B cell (primary cell): ENCODE measurements around the gene XYLT1. TPM values are rescaled to one million over a fixed set of nuclear protein-coding genes. Genes with fewer than 3 reads are reported as not detected.
A peak's percentile ranks its signal among the peaks of the same experiment; 100 is the strongest.

Source experiments
- ATAC-seq: fragments of 200-7000 bp; cut with Tn5 transposase; one replicate; pipeline ENCODE4 v1.10.0; 2021; ENCODE audit warnings: low read depth, mild to moderate bottlenecking, moderate number of reproducible peaks, moderate library complexity
- CTCF ChIA-PET: fragments of 350-600 bp; sonication (Branson Sonifier 250); formaldehyde crosslinking; loops from one replicate; lab custom pipeline; 2021; ENCODE audit warnings: antibody characterized with exemption, inconsistent platforms; lab: Charles Lee
- POLR2A ChIA-PET: fragments of 350-600 bp; sonication (Branson Sonifier 250); formaldehyde crosslinking; loops from one replicate; lab custom pipeline; 2021; ENCODE audit warnings: antibody characterized with exemption; lab: Charles Lee
- DNase-seq: peaks from one replicate; pipeline ENCODE4 v3.0.0; 2013
- H2AFZ ChIP-seq: 2 replicates; pipeline ENCODE4 v1.6.1; 2012; ENCODE audit warnings: mild to moderate bottlenecking, low read depth, low read length; ENCODE audit not compliant: insufficient read depth, poor library complexity, severe bottlenecking
- H3K27ac ChIP-seq, 2 donors: 1 replicate in 1 of 2; 2 replicates in 1 of 2; pipeline ENCODE4 v1.5.1; 2012 to 2013; ENCODE audit warnings: low read length in 2 of 2, mild to moderate bottlenecking in 2 of 2, moderate library complexity in 1 of 2
- H3K27me3 ChIP-seq, 4 experiments: fragments of 200-600 bp in 1 of 4; sonication (generic) in 1 of 4; replicated peaks in 1 of 4; 1 replicate in 2 of 4; 2 replicates in 2 of 4; pipeline versions ENCODE4 v1.6.1 to v1.7.0; 2013 to 2016; ENCODE audit warnings: low read length in 3 of 4, mild to moderate bottlenecking in 2 of 4, mixed read lengths in 1 of 4, moderate library complexity in 1 of 4; ENCODE audit not compliant: insufficient read depth in 4 of 4, control insufficient read depth in 3 of 4; ENCODE audit errors: control extremely low read depth in 1 of 4
- H3K36me3 ChIP-seq, 2 experiments: replicated peaks in 1 of 2; 1 replicate in 1 of 2; 2 replicates in 1 of 2; pipeline versions ENCODE4 v1.6.1 to v1.7.1; 2013; ENCODE audit warnings: low read length in 1 of 2; ENCODE audit not compliant: insufficient read depth in 2 of 2, control insufficient read depth in 1 of 2; ENCODE audit errors: control extremely low read depth in 1 of 2, extremely low read depth in 1 of 2
- H3K4me1 ChIP-seq, 2 donors: fragments of 200-600 bp in 1 of 2; sonication (generic) in 1 of 2; 1 replicate in 1 of 2; 2 replicates in 1 of 2; pipeline versions ENCODE4 v1.5.1 to v1.6.1; 2013 to 2017; ENCODE audit warnings: low read length in 2 of 2; ENCODE audit not compliant: control insufficient read depth in 2 of 2, insufficient read depth in 2 of 2
- H3K4me2 ChIP-seq: replicated peaks from 2 replicates; pipeline ENCODE3; 2012; ENCODE audit warnings: mild to moderate bottlenecking, low read depth, low read length; ENCODE audit not compliant: poor library complexity, severe bottlenecking
- H3K4me3 ChIP-seq, 5 experiments: fragments of 200-600 bp in 1 of 5; sonication (generic) in 1 of 5; 1 replicate in 3 of 5; 2 replicates in 2 of 5; pipeline versions ENCODE4 v1.5.1 to v1.7.0; 2011 to 2016; ENCODE audit warnings: low read length in 4 of 5, mild to moderate bottlenecking in 4 of 5, low read depth in 2 of 5, control low read depth in 1 of 5, moderate library complexity in 1 of 5; ENCODE audit not compliant: insufficient read depth in 1 of 5; ENCODE audit errors: control extremely low read depth in 1 of 5, extremely low read depth in 1 of 5
- H3K79me2 ChIP-seq: fragments of 200-600 bp; sonication (generic); one replicate; pipeline ENCODE4 v1.6.0; 2016; ENCODE audit warnings: low read length; ENCODE audit not compliant: control insufficient read depth, insufficient read depth
- H3K9ac ChIP-seq: fragments of 200-600 bp; sonication (generic); 2 replicates; pipeline ENCODE4 v1.6.1; 2017; ENCODE audit warnings: mild to moderate bottlenecking, low read length, moderate library complexity
- H3K9me3 ChIP-seq, 3 donors: one replicate each; pipeline versions ENCODE4 v1.6.1 to v1.7.1; 2013; ENCODE audit warnings: low read length in 2 of 3; ENCODE audit not compliant: control insufficient read depth in 2 of 3, insufficient read depth in 1 of 3; ENCODE audit errors: control extremely low read depth in 1 of 3
- H4K20me1 ChIP-seq: 2 replicates; pipeline ENCODE4 v1.6.0; 2012; ENCODE audit warnings: mild to moderate bottlenecking, low read length; ENCODE audit not compliant: insufficient read depth, control insufficient read depth, poor library complexity, severe bottlenecking
- H3K27ac Mint-ChIP-seq: one replicate; pipeline ENCODE4 v1.8.0; 2021; ENCODE audit warnings: mixed read lengths
- H3K27me3 Mint-ChIP-seq: one replicate; pipeline ENCODE4 v1.8.0; 2021; ENCODE audit warnings: mixed read lengths
- H3K4me1 Mint-ChIP-seq: one replicate; pipeline ENCODE4 v1.8.0; 2021; ENCODE audit warnings: mixed read lengths
- H3K4me3 Mint-ChIP-seq: one replicate; pipeline ENCODE4 v1.8.0; 2021; ENCODE audit warnings: mixed read lengths
- H3K9me3 Mint-ChIP-seq: one replicate; pipeline ENCODE4 v1.8.0; 2022; ENCODE audit warnings: mixed read lengths; ENCODE audit not compliant: insufficient read depth
- EZH2 ChIP-seq: IDR thresholded peaks from 2 replicates; pipeline ENCODE4 v1.6.1; 2012; ENCODE audit warnings: borderline replicate concordance, low read depth, mild to moderate bottlenecking, moderate library complexity, low read length; ENCODE audit not compliant: insufficient read depth, poor library complexity, severe bottlenecking
- WGBS: methylation state at CpG from one replicate; pipeline ENCODE4 v1.1.5; 2013; ENCODE audit warnings: missing lambda C conversion rate; ENCODE audit not compliant: insufficient coverage; 5-methylcytosine and 5-hydroxymethylcytosine counted together
- intact Hi-C: fragments of 100-400 bp; cut with micrococcal nuclease; formaldehyde crosslinking; loops from one replicate; pipeline ENCODE4 v1.10.0; 2022
- polyA plus RNA-seq: library from polyadenylated mRNA; depleted of rRNA; stranded (reverse); fragments of >200 nt; gene quantifications from 2 replicates; pipeline ENCODE4 v1.2.3, GENCODE V29; 2012
- total RNA-seq, 2 donors: library from RNA; stranded (reverse); fragments of 120-200 nt in 1 of 2; gene quantifications; 1 replicate in 1 of 2; 2 replicates in 1 of 2; pipeline versions ENCODE4 v1.2.3 to v1.2.4, GENCODE V29; 2013 to 2022
- TF ChIP-seq, protein P1 (sequence below): fragments of 200-600 bp; IDR thresholded peaks from one replicate; pipeline ENCODE4 v1.8.0; 2022; ENCODE audit warnings: antibody characterized with exemption, mild to moderate bottlenecking

The XYLT1 gene
- total and polyA plus RNA-seq, 2 donors (not counting 1 experiment from before 2014, with no cell fraction given) = 8.7 to 59.6 TPM

DNA sequence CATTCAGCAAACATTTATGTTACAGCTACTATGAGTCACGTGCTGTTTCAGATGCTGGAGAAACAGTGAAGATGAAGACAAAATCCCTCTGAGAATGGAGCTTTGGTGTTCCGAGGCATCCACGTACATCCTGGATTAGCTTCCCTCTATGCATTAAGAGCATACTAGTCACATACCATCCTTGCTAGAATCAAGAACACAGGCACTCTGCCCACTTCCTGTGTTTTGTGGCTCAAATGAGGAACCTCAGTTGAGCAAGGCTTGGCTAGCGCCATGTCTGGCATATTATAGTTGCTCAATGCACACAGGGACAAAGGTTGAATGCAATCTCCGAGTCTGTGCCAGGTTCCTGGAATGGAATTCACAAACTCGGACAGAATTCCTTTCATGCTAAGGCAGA, 297.5 kb downstream of the XYLT1 start:
- H4K20me1 ChIP-seq = no peaks in the 10 kb centered on the region
- H3K4me2 ChIP-seq = peak overlapping the region; percentile 12
- H3K4me3 ChIP-seq = no peak overlapping the region
- Mint-ChIP-seq H3K4me1 (peaks cover 28% of the 10 kb centered on the region), H3K9me3 (no peaks in the 10 kb centered on the region), H3K4me3 (peak overlapping the region; percentile 2), H3K27ac (no peak overlapping the region), H3K27me3 (no peaks in the 10 kb centered on the region)
- peaks cover 0 to 2% (median 0%) of the 10 kb centered on the region in 3 donors for H3K9me3 ChIP-seq
- TF ChIP-seq, protein P1, sequence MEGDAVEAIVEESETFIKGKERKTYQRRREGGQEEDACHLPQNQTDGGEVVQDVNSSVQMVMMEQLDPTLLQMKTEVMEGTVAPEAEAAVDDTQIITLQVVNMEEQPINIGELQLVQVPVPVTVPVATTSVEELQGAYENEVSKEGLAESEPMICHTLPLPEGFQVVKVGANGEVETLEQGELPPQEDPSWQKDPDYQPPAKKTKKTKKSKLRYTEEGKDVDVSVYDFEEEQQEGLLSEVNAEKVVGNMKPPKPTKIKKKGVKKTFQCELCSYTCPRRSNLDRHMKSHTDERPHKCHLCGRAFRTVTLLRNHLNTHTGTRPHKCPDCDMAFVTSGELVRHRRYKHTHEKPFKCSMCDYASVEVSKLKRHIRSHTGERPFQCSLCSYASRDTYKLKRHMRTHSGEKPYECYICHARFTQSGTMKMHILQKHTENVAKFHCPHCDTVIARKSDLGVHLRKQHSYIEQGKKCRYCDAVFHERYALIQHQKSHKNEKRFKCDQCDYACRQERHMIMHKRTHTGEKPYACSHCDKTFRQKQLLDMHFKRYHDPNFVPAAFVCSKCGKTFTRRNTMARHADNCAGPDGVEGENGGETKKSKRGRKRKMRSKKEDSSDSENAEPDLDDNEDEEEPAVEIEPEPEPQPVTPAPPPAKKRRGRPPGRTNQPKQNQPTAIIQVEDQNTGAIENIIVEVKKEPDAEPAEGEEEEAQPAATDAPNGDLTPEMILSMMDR = no peak
- no peak for TF ChIP-seq EZH2
- H3K4me1 ChIP-seq = peaks cover 11 to 14% of the 10 kb centered on the region in 2 donors
- no peak overlapping the region for H3K27ac ChIP-seq
- H3K36me3 ChIP-seq = peaks cover 0 to 14% of the 10 kb centered on the region in 2 experiments
- H2AFZ ChIP-seq = no peak overlapping the region
- ChIA-PET CTCF (no interaction called here), POLR2A (no interaction called here)
- ATAC-seq = no peak
- H3K9ac ChIP-seq = no peak overlapping the region
- H3K79me2 ChIP-seq = peaks cover 12% of the 10 kb centered on the region
- DNase-seq = peak; percentile 40
- H3K27me3 ChIP-seq = no peaks in the 10 kb centered on the region
- intact Hi-C loops = no loop called here
- 35% methylated on average over 6 of the region's 6 CpGs for WGBS

DNA sequence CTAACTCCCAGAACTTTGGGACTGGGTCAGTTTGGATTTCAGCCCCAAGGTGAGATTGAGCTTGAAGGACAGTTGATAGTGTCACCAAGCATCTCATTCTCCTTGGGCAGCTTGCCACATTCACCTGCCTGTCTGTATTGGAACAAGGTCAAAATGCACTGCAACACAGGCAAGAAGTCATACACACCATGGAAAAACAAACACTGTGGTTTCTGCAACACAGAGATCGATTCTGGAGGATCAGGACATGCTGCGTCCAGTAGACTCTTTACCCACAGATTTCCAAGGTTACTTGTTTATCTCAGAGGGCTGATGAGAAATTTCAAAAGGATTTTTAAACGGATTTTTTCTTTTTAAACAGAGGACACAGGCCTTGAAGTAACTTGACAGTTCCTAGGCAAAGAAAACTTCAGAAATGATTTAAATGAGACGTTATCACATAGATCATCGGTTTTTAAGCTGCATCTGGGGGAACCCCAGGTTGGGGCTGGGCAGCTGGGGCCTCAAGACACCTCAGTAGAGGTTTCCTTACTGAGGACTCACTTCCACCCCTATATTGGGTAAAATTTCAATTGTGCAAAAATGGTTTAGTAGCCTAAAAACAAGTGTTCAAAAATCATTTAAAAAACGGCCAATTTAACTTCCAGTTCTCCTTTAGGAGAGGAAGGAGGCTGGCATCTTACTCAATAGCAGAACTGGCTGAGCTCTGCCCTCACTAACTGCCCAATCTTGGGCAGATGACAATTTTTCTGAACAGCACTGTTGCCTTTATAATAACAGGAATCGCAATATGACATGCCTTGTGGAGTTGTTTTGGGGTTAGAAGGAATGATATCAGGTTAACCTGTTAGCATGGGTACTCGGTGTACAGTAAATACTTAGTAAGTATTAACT, 299.3 kb downstream of the XYLT1 start:
- Histone ChIP-seq H3K9ac (no peak overlapping the region), H3K27ac (no peak overlapping the region), H3K4me2 (no peak overlapping the region), H3K4me3 (no peak overlapping the region), H2AFZ (no peak overlapping the region), H3K4me1 (peaks cover 16 to 18% of the 10 kb centered on the region in 2 donors), H3K9me3 (peaks cover 0 to 2% (median 0%) of the 10 kb centered on the region in 3 donors), H3K36me3 (peaks cover 0 to 9% of the 10 kb centered on the region in 2 experiments), H4K20me1 (no peaks in the 10 kb centered on the region), H3K27me3 (no peaks in the 10 kb centered on the region), H3K79me2 (peaks cover 12% of the 10 kb centered on the region)
- ATAC-seq (no peak), DNase-seq (no peak)
- 67% methylated on average over 1 of the region's 8 CpGs for WGBS
- H3K27me3 Mint-ChIP-seq = no peaks in the 10 kb centered on the region
- TF ChIP-seq EZH2 = no peak
- TF ChIP-seq, protein P1 = no peak
- ChIA-PET CTCF (interaction anchor here (0.6 to 1.4 kb wide), 3 partner anchors 11 to 408 kb away, joined by 3 read pairs; no protein-coding TSS in a partner anchor), POLR2A (no interaction called here)
- intact Hi-C loops = no loop called here
- H3K27ac Mint-ChIP-seq = no peak overlapping the region
- no peaks in the 10 kb centered on the region for H3K9me3 Mint-ChIP-seq
- no peak overlapping the region for H3K4me3 Mint-ChIP-seq
- H3K4me1 Mint-ChIP-seq = peaks cover 31% of the 10 kb centered on the region
